Body of pancreas (tissue), 4 donors: ENCODE data around the gene KRTAP4-16. TPM values are rescaled to one million over a fixed set of nuclear protein-coding genes. Genes with fewer than 3 reads are reported as not detected.
"Not testable (repeated sequence)": the region's sequence is repeated elsewhere in the genome, so short reads cannot be mapped to it uniquely, and the experiment has no call there.

Source experiments
- ATAC-seq: fragments of 150-250 bp; one replicate; pipeline ENCODE4 v1.9.1; 2016
- DNase-seq, 4 donors: peaks; one replicate each; pipeline ENCODE4 v3.0.0-alpha.2; 2019
- H3K27ac ChIP-seq, 4 donors: fragments of 200-600 bp; sonication (generic); 1 replicate in 3 of 4; 2 replicates in 1 of 4; pipeline versions ENCODE4 v1.5.1 to v1.6.1; 2016 to 2019; ENCODE audit warnings: mild to moderate bottlenecking in 1 of 4, mixed read lengths in 1 of 4, moderate library complexity in 1 of 4
- H3K27me3 ChIP-seq, 2 donors: fragments of 200-600 bp; sonication (generic); one replicate each; pipeline ENCODE4 v1.6.0; 2016; ENCODE audit warnings: mild to moderate bottlenecking in 1 of 2
- H3K36me3 ChIP-seq, 2 donors: fragments of 200-600 bp; sonication (generic); replicated peaks in 1 of 2; 2 replicates each; pipeline ENCODE4 v1.5.1; 2016; ENCODE audit warnings: low read depth in 2 of 2; ENCODE audit not compliant: insufficient read depth in 1 of 2
- H3K4me1 ChIP-seq: fragments of 200-600 bp; sonication (generic); one replicate; pipeline ENCODE4 v1.6.0; 2016
- H3K4me3 ChIP-seq, 2 donors: fragments of 200-600 bp; sonication (generic); 1 replicate in 1 of 2; 2 replicates in 1 of 2; pipeline ENCODE4 v1.5.1; 2016 to 2019
- H3K9me3 ChIP-seq, 3 donors: fragments of 200-600 bp; sonication (generic); 1 replicate in 2 of 3; 2 replicates in 1 of 3; pipeline ENCODE4 v1.5.1; 2016
- CTCF ChIP-seq, 7 experiments: fragments of 450-650 bp in 4 of 7; fragments of 200-600 bp in 3 of 7; sonication (generic) in 3 of 7; IDR thresholded peaks; one replicate each; pipeline ENCODE4 v1.5.1; 2016 to 2019; ENCODE audit warnings: antibody characterized with exemption in 7 of 7
- POLR2A ChIP-seq, 3 donors: fragments of 450-650 bp; IDR thresholded peaks; one replicate each; pipeline ENCODE4 v1.6.1; 2016; ENCODE audit warnings: antibody characterized with exemption in 3 of 3, mild to moderate bottlenecking in 2 of 3
- WGBS, 2 donors: methylation state at CpG; one replicate each; pipeline ENCODE4 v1.1.5; 2017; 5-methylcytosine and 5-hydroxymethylcytosine counted together
- intact Hi-C: fragments of 100-400 bp; cut with DNase I; formaldehyde crosslinking; loops from one replicate; pipeline ENCODE4 v1.15.1; 2023
- total RNA-seq, 2 donors: library from RNA; depleted of rRNA; stranded (reverse); fragments of >200 nt; gene quantifications; one replicate each; pipeline ENCODE4 v1.1.0, GENCODE V29; 2016

Gene KRTAP4-16
- total RNA-seq, 2 donors from 2014 or later = not detected

- WGBS, 2 donors = 45 to 53% methylated on average over 6 of the region's 6 CpGs
Observed at GRCh38 chr17:41060052-41060604, 41.9 kb downstream of the KRTAP4-16 start, which contains the start of gene KRTAP2-3. KRTAP2-3 (minus strand) TSS chr17:41060114; CDS start chr17:41060050, 64 bp downstream.

GRCh38 chr17:41059276-41060051 is 42.5 kb downstream of the KRTAP4-16 start:
- H3K9me3 ChIP-seq, H3K4me1 ChIP-seq, ATAC-seq, H3K27me3 ChIP-seq, H3K36me3 ChIP-seq, intact Hi-C loops, H3K4me3 ChIP-seq, DNase-seq, H3K27ac ChIP-seq: not testable (repeated sequence)
- WGBS, 2 donors = 18 to 20% methylated on average over 5 to 9 of the region's 31 CpGs

More at GRCh38 chr17:41060052-41060604, 41.9 kb downstream of the KRTAP4-16 start, which contains the start of gene KRTAP2-3:
- ATAC-seq = no peak
- TF ChIP-seq CTCF (IDR thresholded peaks at IDR 0.05) (no peak), POLR2A (IDR thresholded peaks at IDR 0.05) (no peak)
- Histone ChIP-seq H3K27ac (no peak within 1 kb of the TSS), H3K4me1 (no peaks in the 10 kb centered on the region), H3K36me3 (no peaks in the 10 kb centered on the region), H3K4me3 (no peak within 1 kb of the TSS), H3K27me3 (no peaks in the 10 kb centered on the region), H3K9me3 (peaks cover 0 to 3% (median 0%) of the 10 kb centered on the region in 3 donors)
- intact Hi-C loops = no loop called here
- no peak for DNase-seq

- TF ChIP-seq CTCF (IDR thresholded peaks at IDR 0.05) (no peak), POLR2A (IDR thresholded peaks at IDR 0.05) (no peak)
- WGBS, 2 donors = 81 to 88% methylated on average over 5 of the region's 5 CpGs
- H3K4me1 ChIP-seq = no peaks in the 10 kb centered on the region
- H3K27me3 ChIP-seq = no peaks in the 10 kb centered on the region
- no peak overlapping the region for H3K27ac ChIP-seq
- DNase-seq (no peak), ATAC-seq (no peak)
- H3K4me3 ChIP-seq = no peak overlapping the region
- H3K36me3 ChIP-seq = no peaks in the 10 kb centered on the region
- H3K9me3 ChIP-seq = peaks cover 0 to 3% (median 0%) of the 10 kb centered on the region in 3 donors
- intact Hi-C loops = no loop called here
Observed at GRCh38 chr17:41058741-41059140, 43.3 kb downstream of the KRTAP4-16 start.

GRCh38 chr17:41057547-41057946 is 44.5 kb downstream of the KRTAP4-16 start:
- no peak for TF ChIP-seq CTCF (IDR thresholded peaks at IDR 0.05)
- TF ChIP-seq POLR2A (IDR thresholded peaks at IDR 0.05) = no peak
- ATAC-seq = no peak
- peaks cover 0 to 3% (median 0%) of the 10 kb centered on the region in 3 donors for H3K9me3 ChIP-seq
- 85 to 95% methylated on average over 1 of the region's 1 CpG for WGBS, 2 donors
- H3K4me1 ChIP-seq = no peaks in the 10 kb centered on the region
- H3K27me3 ChIP-seq = no peaks in the 10 kb centered on the region
- DNase-seq = no peak
- intact Hi-C loops = no loop called here
- no peak overlapping the region for H3K27ac ChIP-seq
- no peak overlapping the region for H3K4me3 ChIP-seq
- no peaks in the 10 kb centered on the region for H3K36me3 ChIP-seq

- H3K27ac ChIP-seq, H3K4me1 ChIP-seq, ATAC-seq, H3K4me3 ChIP-seq, H3K27me3 ChIP-seq, intact Hi-C loops, H3K36me3 ChIP-seq, DNase-seq, H3K9me3 ChIP-seq: not testable (repeated sequence)
- WGBS, 2 donors = 31 to 55% methylated on average over 1 of the region's 6 CpGs
Observed at GRCh38 chr17:41055130-41055529, 46.9 kb downstream of the KRTAP4-16 start, which contains the start of gene KRTAP2-2. KRTAP2-2 (minus strand) TSS chr17:41055230; CDS start chr17:41055211, 19 bp downstream.

- intact Hi-C loops, DNase-seq, H3K4me1 ChIP-seq, H3K4me3 ChIP-seq, H3K27ac ChIP-seq, H3K9me3 ChIP-seq, ATAC-seq, H3K36me3 ChIP-seq, H3K27me3 ChIP-seq: not testable (repeated sequence)
- 66 to 73% methylated on average over 7 of the region's 9 CpGs for WGBS, 2 donors
Observed at GRCh38 chr17:41054556-41054955, 47.5 kb downstream of the KRTAP4-16 start.
